Measurements from ENCODE around the gene ATP1A4. TPM values are rescaled to one million over a fixed set of nuclear protein-coding genes. Genes with fewer than 3 reads are reported as not detected.

The ATP1A4 gene
- total and polyA plus RNA-seq, 7 donors, result 0.03 to 2.0 (median 0.26) TPM

DNA sequence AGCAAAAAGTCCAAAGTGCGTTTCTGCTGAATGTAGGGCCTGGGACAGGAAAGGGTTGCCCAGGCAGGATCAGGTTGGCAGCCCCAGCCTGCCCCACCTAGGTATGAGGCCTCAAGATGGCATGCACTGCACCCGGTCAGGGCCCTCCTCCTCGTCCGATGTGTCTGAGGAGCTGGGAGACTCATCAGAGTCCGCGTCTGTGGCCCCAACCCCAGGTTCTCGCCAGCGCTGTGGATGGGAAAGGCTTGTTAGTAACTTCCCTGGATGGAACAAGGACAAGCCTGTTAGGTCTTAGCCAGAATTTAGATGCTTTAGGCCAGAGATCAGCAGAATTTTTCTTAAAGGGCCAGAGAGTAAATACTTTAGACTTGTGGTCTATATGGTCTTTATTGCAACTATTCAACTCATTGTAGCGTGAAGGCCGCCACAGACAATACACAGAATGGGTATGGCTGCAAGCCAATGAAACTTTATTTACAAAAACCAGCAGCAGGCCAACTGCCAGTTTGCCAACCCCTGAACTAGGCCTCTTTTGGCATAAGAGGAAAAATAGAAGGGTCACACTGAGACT lies 66.2 kb downstream of the ATP1A4 start:
- Histone ChIP-seq H3K9me3 (no peaks in the 10 kb centered on the region), H3K4me3 (no peak overlapping the region), H3K4me1 (peaks cover 19% of the 10 kb centered on the region), H3K27me3 (ENCODE audit: insufficient read depth in 3 of 3, low read length in 2 of 3) (no peaks in the 10 kb centered on the region), H3K36me3 (ENCODE audit: insufficient read depth in 1 of 2, low read depth in 1 of 2) (peaks cover 16 to 100% of the 10 kb centered on the region in 2 donors), H3K27ac (peak overlapping the region; percentile 63)
- 53 to 65% (median 55%) methylated on average over 10 of the region's 10 CpGs for WGBS, 3 donors
- intact Hi-C loops (cut with DNase I), result loop anchor here in 1 of 2 donors (2.0 kb wide), 1 partner anchor 25 kb away; no protein-coding TSS in a partner anchor
- ATAC-seq (peak in 1 of 4 donors; percentile 14), DNase-seq (no peak)
- TF ChIP-seq, protein P1, sequence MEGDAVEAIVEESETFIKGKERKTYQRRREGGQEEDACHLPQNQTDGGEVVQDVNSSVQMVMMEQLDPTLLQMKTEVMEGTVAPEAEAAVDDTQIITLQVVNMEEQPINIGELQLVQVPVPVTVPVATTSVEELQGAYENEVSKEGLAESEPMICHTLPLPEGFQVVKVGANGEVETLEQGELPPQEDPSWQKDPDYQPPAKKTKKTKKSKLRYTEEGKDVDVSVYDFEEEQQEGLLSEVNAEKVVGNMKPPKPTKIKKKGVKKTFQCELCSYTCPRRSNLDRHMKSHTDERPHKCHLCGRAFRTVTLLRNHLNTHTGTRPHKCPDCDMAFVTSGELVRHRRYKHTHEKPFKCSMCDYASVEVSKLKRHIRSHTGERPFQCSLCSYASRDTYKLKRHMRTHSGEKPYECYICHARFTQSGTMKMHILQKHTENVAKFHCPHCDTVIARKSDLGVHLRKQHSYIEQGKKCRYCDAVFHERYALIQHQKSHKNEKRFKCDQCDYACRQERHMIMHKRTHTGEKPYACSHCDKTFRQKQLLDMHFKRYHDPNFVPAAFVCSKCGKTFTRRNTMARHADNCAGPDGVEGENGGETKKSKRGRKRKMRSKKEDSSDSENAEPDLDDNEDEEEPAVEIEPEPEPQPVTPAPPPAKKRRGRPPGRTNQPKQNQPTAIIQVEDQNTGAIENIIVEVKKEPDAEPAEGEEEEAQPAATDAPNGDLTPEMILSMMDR (IDR thresholded peaks at IDR 0.05), result no peak

DNA sequence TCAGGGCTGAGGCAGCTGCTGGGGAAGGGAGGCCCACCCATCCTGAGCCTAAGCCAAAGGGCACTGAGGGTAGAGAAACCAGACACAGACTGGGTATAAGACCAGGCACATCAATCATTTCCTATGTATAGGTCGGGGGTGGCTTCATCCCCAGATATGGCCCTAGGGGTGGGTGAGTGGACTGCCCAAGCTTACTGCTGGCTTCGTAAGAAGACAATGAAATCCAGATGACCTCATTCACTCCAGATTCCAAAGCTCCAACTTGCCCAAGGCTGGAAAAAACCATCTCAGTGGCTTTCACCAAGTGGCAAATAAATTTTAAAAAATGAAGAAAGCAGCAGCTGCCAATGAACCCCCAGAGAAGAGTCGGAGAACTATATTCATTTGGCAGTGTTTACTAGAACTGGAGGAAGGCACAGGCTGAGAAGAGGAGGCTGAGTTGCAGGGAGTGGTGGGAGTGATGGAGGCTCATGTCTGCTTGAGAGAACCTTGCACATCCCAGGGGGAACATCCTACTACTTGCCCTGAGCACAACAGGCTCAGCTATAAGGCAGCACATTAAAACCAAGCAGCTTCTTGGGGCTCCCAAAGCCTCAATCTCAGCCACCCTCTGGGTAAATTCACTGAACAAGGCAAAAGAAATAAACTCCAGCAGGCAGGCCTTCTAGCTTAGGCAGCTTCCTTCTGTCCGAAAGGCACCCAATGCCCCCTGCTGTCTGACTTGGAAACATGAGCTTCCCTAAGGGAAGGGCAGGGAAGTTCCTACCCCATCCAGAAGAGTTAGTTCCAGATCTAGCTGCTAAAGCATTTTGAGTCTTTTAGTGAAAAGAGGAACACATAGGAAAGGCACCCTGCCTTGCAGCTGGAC lies 67.9 kb downstream of the ATP1A4 start:
- H3K4me1 ChIP-seq, result peaks cover 19% of the 10 kb centered on the region
- H3K27ac ChIP-seq, result peak overlapping the region; percentile 63
- no peaks in the 10 kb centered on the region for H3K27me3 ChIP-seq (ENCODE audit: insufficient read depth in 3 of 3, low read length in 2 of 3)
- peak in 1 of 2 donors; percentile 40 for DNase-seq
- intact Hi-C loops (cut with DNase I), result loop anchor here in 1 of 2 donors (2.0 kb wide), 1 partner anchor 26 kb away; no protein-coding TSS in a partner anchor
- no peak overlapping the region for H3K4me3 ChIP-seq
- peak; percentile 67 to 85 (median 75) for ATAC-seq
- 17 to 44% (median 26%) methylated on average over 4 of the region's 4 CpGs for WGBS, 3 donors
- H3K9me3 ChIP-seq, result no peaks in the 10 kb centered on the region
- TF ChIP-seq, protein P1 (IDR thresholded peaks at IDR 0.05), result peak; percentile 66
- peaks cover 23 to 100% of the 10 kb centered on the region in 2 donors for H3K36me3 ChIP-seq (ENCODE audit: insufficient read depth in 1 of 2, low read depth in 1 of 2)

DNA sequence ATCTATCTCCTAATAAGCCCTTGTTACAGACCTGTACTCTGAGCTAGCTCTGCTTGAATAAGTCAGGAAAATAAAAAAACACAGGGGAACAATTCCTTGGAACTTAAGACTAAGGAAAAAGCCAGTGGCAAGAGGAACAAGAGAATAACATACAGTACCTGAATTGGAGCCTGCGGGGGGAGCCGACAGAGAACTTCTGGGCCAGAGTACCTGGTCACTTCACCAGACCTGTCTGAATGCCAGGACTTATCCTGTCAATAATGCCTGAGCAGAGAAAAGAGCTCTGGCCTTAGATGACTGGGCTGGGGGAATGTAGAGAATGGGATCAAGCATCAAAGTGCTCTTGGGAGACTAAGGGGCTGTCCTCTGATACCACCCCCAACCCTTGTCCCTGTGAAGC lies 68.9 kb downstream of the ATP1A4 start:
- TF ChIP-seq, protein P1 (IDR thresholded peaks at IDR 0.05), result no peak
- Histone ChIP-seq H3K27ac (peak overlapping the region; percentile 63), H3K9me3 (no peaks in the 10 kb centered on the region), H3K4me1 (peaks cover 19% of the 10 kb centered on the region), H3K27me3 (ENCODE audit: insufficient read depth in 3 of 3, low read length in 2 of 3) (no peaks in the 10 kb centered on the region), H3K4me3 (no peak overlapping the region), H3K36me3 (ENCODE audit: insufficient read depth in 1 of 2, low read depth in 1 of 2) (peaks cover 26 to 100% of the 10 kb centered on the region in 2 donors)
- DNase-seq (no peak), ATAC-seq (no peak)
- WGBS, 3 donors, result 76 to 95% (median 77%) methylated on average over 2 of the region's 2 CpGs
- intact Hi-C loops (cut with DNase I), result no loop called here

DNA sequence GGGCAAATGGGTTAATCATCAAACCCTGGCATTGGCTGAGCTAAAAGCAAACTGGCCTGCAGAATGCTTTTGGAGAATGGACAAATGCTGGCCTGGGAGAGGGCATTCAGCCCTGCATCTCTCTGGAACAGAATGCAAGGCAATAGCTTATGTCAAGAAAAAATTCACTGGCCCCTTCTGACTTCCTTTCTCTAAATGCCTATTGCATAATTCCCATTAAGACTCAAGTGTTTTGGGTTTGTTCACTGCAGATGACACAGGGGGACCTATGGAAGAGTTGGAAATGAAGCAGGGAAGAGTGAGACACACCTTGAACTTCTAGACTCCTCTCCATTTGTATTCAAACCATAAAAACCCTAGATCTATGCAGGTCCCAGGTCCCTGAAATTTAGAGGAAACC lies 69.7 kb downstream of the ATP1A4 start:
- Histone ChIP-seq H3K36me3 (ENCODE audit: insufficient read depth in 1 of 2, low read depth in 1 of 2) (peaks cover 22 to 100% of the 10 kb centered on the region in 2 donors), H3K4me1 (peaks cover 20% of the 10 kb centered on the region), H3K4me3 (no peak overlapping the region), H3K27ac (no peak overlapping the region), H3K9me3 (no peaks in the 10 kb centered on the region), H3K27me3 (ENCODE audit: insufficient read depth in 3 of 3, low read length in 2 of 3) (no peaks in the 10 kb centered on the region)
- DNase-seq (no peak), ATAC-seq (no peak)
- TF ChIP-seq, protein P1 (IDR thresholded peaks at IDR 0.05), result no peak
- intact Hi-C loops (cut with DNase I), result no loop called here

Measured in psoas muscle (tissue), 8 donors.